IMR-90 (cell line): ENCODE measurements around the gene NCKAP5L.

ENCODE experiments used
- MXI1 ChIP-seq: IDR thresholded peaks from 2 replicates; pipeline ENCODE4 v1.6.1; 2012; ENCODE audit warnings: low read depth, mild to moderate bottlenecking, low read length, moderate library complexity, borderline replicate concordance
- POLR2A ChIP-seq: IDR thresholded peaks from 2 replicates; pipeline ENCODE4 v1.6.1; 2012; ENCODE audit warnings: mild to moderate bottlenecking, low read depth, low read length
- TF ChIP-seq, protein P1 (sequence below): conservative IDR thresholded peaks from 2 replicates; pipeline ENCODE4 v1.5.1; 2012; ENCODE audit warnings: mild to moderate bottlenecking, low read depth, low read length, improper control_type of control experiment

DNA sequence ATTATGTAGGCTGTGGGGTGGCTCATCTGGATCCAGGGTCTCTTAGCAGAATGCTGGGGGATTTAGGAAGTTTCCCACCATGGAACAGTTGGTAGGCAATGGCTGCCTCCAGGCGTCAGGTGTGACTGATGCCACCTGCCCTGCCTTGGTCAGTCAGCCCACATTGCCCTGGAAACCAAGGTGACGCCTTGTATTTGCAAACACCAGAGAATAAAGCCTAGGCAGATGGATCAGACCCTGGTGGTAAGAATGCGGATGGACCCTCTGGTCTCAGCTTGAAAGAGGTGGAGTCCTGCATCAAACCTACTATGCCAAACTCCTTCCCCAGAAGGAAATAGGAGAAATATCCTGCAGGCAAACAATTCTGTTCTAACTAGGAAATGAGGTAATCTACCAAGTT lies 38.2 kb downstream of the NCKAP5L start:
- TF ChIP-seq POLR2A (no peak), MXI1 (no peak)
- TF ChIP-seq, protein P1, sequence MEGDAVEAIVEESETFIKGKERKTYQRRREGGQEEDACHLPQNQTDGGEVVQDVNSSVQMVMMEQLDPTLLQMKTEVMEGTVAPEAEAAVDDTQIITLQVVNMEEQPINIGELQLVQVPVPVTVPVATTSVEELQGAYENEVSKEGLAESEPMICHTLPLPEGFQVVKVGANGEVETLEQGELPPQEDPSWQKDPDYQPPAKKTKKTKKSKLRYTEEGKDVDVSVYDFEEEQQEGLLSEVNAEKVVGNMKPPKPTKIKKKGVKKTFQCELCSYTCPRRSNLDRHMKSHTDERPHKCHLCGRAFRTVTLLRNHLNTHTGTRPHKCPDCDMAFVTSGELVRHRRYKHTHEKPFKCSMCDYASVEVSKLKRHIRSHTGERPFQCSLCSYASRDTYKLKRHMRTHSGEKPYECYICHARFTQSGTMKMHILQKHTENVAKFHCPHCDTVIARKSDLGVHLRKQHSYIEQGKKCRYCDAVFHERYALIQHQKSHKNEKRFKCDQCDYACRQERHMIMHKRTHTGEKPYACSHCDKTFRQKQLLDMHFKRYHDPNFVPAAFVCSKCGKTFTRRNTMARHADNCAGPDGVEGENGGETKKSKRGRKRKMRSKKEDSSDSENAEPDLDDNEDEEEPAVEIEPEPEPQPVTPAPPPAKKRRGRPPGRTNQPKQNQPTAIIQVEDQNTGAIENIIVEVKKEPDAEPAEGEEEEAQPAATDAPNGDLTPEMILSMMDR = 0 out of 2 replicates have a peak, but pooled peaks have one; percentile 6
